Endothelial cell of umbilical vein (primary cell): Measurements from ENCODE around the gene ETV1. TPM values are rescaled to one million over a fixed set of nuclear protein-coding genes. Genes with fewer than 3 reads are reported as not detected.

Source experiments
- BruUV-seq: library from RNA; stranded (reverse); fragments of 400-500 nt; replicated peaks from 2 replicates; lab custom pipeline; 2021; lab: Mats Ljungman, UMichigan
- CTCF ChIA-PET: fragments of 300-600, 350-600 bp; sonication (Branson Sonifier 250); formaldehyde crosslinking; loops from one replicate; lab custom pipeline; 2021; ENCODE audit warnings: antibody characterized with exemption, inconsistent platforms; lab: Charles Lee
- POLR2A ChIA-PET: fragments of 300-600, 350-600 bp; sonication (Branson Sonifier 250); formaldehyde crosslinking; loops from one replicate; lab custom pipeline; 2021; ENCODE audit warnings: antibody characterized with exemption, inconsistent platforms; lab: Charles Lee
- DNase-seq: peaks from one replicate; pipeline ENCODE4 v3.0.0-alpha.2; 2011; ENCODE audit warnings: low read depth, low spot score
- FAIRE-seq: peaks from 2 replicates; lab custom pipeline; 2011; peaks lifted over from hg19 to GRCh38; lab: Jason Lieb, UNC
- H2AFZ ChIP-seq: 2 replicates; pipeline ENCODE4 v1.6.0; 2012; ENCODE audit warnings: low read depth, low read length, control low read depth, inconsistent platforms
- H3K27ac ChIP-seq: 2 replicates; pipeline ENCODE4 v1.5.1; 2011; ENCODE audit warnings: low read depth, mild to moderate bottlenecking, control low read depth, low read length, moderate library complexity; ENCODE audit not compliant: insufficient read depth
- H3K27me3 ChIP-seq, 2 experiments: 2 replicates each; pipeline versions ENCODE4 v1.6.0 to v1.6.1; 2011; ENCODE audit warnings: low read length in 2 of 2, mixed read lengths in 1 of 2; ENCODE audit not compliant: control insufficient read depth in 2 of 2, insufficient read depth in 2 of 2
- H3K36me3 ChIP-seq, 2 experiments: 2 replicates in 1 of 2; 3 replicates in 1 of 2; pipeline ENCODE4 v1.5.1; 2011; ENCODE audit warnings: low read length in 2 of 2, mild to moderate bottlenecking in 1 of 2, moderate library complexity in 1 of 2; ENCODE audit not compliant: control insufficient read depth in 2 of 2, insufficient read depth in 2 of 2; ENCODE audit errors: extremely low read depth in 1 of 2
- H3K4me1 ChIP-seq: 3 replicates; pipeline ENCODE4 v1.5.1; 2011; ENCODE audit warnings: mild to moderate bottlenecking, low read length; ENCODE audit not compliant: control insufficient read depth, insufficient read depth; ENCODE audit errors: extremely low read depth
- H3K4me2 ChIP-seq: 2 replicates; pipeline ENCODE4 v1.6.1; 2011; ENCODE audit warnings: low read length, control low read depth, mixed read lengths; ENCODE audit not compliant: insufficient read depth
- H3K4me3 ChIP-seq, 3 experiments: fragments of 200-600 bp in 1 of 3; sonication (generic), shearing (Covaris generic) in 1 of 3; replicated peaks in 1 of 3; 2 replicates each; pipeline ENCODE4 v1.5.1; 2011 to 2016; ENCODE audit warnings: control low read depth in 3 of 3, low read length in 3 of 3, mild to moderate bottlenecking in 2 of 3, inconsistent platforms in 1 of 3, low read depth in 1 of 3, moderate library complexity in 1 of 3; ENCODE audit not compliant: insufficient read depth in 1 of 3
- H3K79me2 ChIP-seq: 2 replicates; pipeline ENCODE4 v1.6.0; 2012; ENCODE audit warnings: low read length, inconsistent platforms; ENCODE audit not compliant: control insufficient read depth, insufficient read depth
- H3K9ac ChIP-seq: replicated peaks from 2 replicates; pipeline ENCODE3; 2011; ENCODE audit warnings: low read length, control low read depth; ENCODE audit not compliant: insufficient read depth; ENCODE audit errors: extremely low read depth
- H3K9me1 ChIP-seq: replicated peaks from 3 replicates; pipeline ENCODE4 v1.6.0; 2011; ENCODE audit warnings: mild to moderate bottlenecking, low read length; ENCODE audit not compliant: control insufficient read depth, insufficient read depth; ENCODE audit errors: extremely low read depth
- H3K9me3 ChIP-seq: replicated peaks from 2 replicates; pipeline ENCODE4 v1.5.1; 2012; ENCODE audit warnings: low read length, inconsistent platforms; ENCODE audit not compliant: control insufficient read depth, insufficient read depth
- H4K20me1 ChIP-seq: replicated peaks from 2 replicates; pipeline ENCODE3; 2011; ENCODE audit warnings: mild to moderate bottlenecking, low read length; ENCODE audit not compliant: control insufficient read depth, insufficient read depth; ENCODE audit errors: extremely low read depth
- EZH2 ChIP-seq: IDR thresholded peaks from 2 replicates; pipeline ENCODE4 v1.6.1; 2012; ENCODE audit warnings: borderline replicate concordance, low read depth, mild to moderate bottlenecking, moderate library complexity, low read length, inconsistent platforms; ENCODE audit not compliant: severe bottlenecking
- FOS ChIP-seq: IDR thresholded peaks from 2 replicates; pipeline ENCODE4 v1.6.1; 2011; ENCODE audit warnings: mild to moderate bottlenecking, low read length, moderate library complexity, borderline replicate concordance; ENCODE audit not compliant: insufficient read depth
- GATA2 ChIP-seq: IDR thresholded peaks from 2 replicates; pipeline ENCODE4 v1.7.0; 2011; ENCODE audit warnings: low read depth, mild to moderate bottlenecking, moderate library complexity, mixed read lengths, low read length; ENCODE audit not compliant: insufficient read length, insufficient read depth
- JUN ChIP-seq: IDR thresholded peaks from 2 replicates; pipeline ENCODE4 v1.6.1; 2011; ENCODE audit warnings: borderline replicate concordance, low read depth; ENCODE audit not compliant: insufficient read length, insufficient read depth
- MYC ChIP-seq: IDR thresholded peaks from one replicate; pipeline ENCODE4 v1.6.1; 2011; ENCODE audit warnings: mild to moderate bottlenecking, low read depth, low read length
- POLR2A ChIP-seq: IDR thresholded peaks from 2 replicates; pipeline ENCODE4 v1.6.1; 2012; ENCODE audit warnings: low read depth, mild to moderate bottlenecking, control low read depth, low read length
- POLR2AphosphoS5 ChIP-seq: IDR thresholded peaks from 2 replicates; pipeline ENCODE4 v1.6.1; 2012; ENCODE audit warnings: low read depth, mild to moderate bottlenecking, control low read depth, low read length, moderate library complexity; ENCODE audit not compliant: insufficient read depth
- dilution Hi-C: fragments of 300-500 bp; cut with MboI; formaldehyde crosslinking; loops from one replicate; pipeline ENCODE4 v1.15.0; 2019; ENCODE audit warnings: low sequenced_read_pairs; ENCODE audit not compliant: extremely low pct_ligation_motif_present
- intact Hi-C: fragments of 100-400 bp; cut with micrococcal nuclease; formaldehyde crosslinking; loops from one replicate; pipeline ENCODE4 v1.10.0; 2022
- polyA plus RNA-seq, 4 experiments: library from polyadenylated mRNA; depleted of rRNA in 3 of 4; stranded (reverse) in 3 of 4; unstranded in 1 of 4; fragments of >200 nt; gene quantifications; 2 replicates each; pipeline versions ENCODE4 v1.2.1 to v1.2.3, GENCODE V29; 2011 to 2012; ENCODE audit warnings: missing spikeins in 1 of 4
- total RNA-seq: library from RNA; stranded (reverse); gene quantifications from 2 replicates; pipeline ENCODE4 v1.2.3, GENCODE V29; 2021
- TF ChIP-seq, protein P1 (sequence below): IDR thresholded peaks from 2 replicates; pipeline ENCODE4 v1.6.1; 2011; ENCODE audit not compliant: insufficient read depth, insufficient read length
- TF ChIP-seq, protein P2 (sequence below), 2 donors: IDR thresholded peaks; 1 replicate in 1 of 2; 2 replicates in 1 of 2; pipeline ENCODE4 v1.5.1; 2011; ENCODE audit warnings: low read length in 2 of 2, mild to moderate bottlenecking in 2 of 2, moderate library complexity in 2 of 2, control low read depth in 1 of 2, inconsistent platforms in 1 of 2, low read depth in 1 of 2; ENCODE audit not compliant: insufficient read depth in 1 of 2; ENCODE audit errors: extremely low read depth in 1 of 2

The ETV1 gene
- total and polyA plus RNA-seq, 2 donors (not counting 3 experiments of a cell fraction or from before 2014, with no cell fraction given) = 8.4 to 16.6 TPM

- Histone ChIP-seq H3K4me1 (peaks cover 12% of the 10 kb centered on the region), H3K4me3 (no peak overlapping the region), H3K79me2 (no peaks in the 10 kb centered on the region), H3K36me3 (no peaks in the 10 kb centered on the region), H3K4me2 (no peak overlapping the region), H4K20me1 (no peaks in the 10 kb centered on the region), H3K27me3 (no peaks in the 10 kb centered on the region), H3K9me3 (no peaks in the 10 kb centered on the region), H3K9me1 (no peaks in the 10 kb centered on the region), H2AFZ (no peak overlapping the region), H3K27ac (no peak overlapping the region), H3K9ac (no peak overlapping the region)
- CTCF ChIA-PET = no interaction called here
- FAIRE-seq (no peak), DNase-seq (peak; percentile 10)
- TF ChIP-seq MYC (no peak), GATA2 (no peak), EZH2 (no peak), JUN (no peak), POLR2AphosphoS5 (no peak), FOS (no peak), POLR2A (no peak)
- TF ChIP-seq, protein P1, sequence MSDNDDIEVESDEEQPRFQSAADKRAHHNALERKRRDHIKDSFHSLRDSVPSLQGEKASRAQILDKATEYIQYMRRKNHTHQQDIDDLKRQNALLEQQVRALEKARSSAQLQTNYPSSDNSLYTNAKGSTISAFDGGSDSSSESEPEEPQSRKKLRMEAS = no peak
- TF ChIP-seq, protein P2, sequence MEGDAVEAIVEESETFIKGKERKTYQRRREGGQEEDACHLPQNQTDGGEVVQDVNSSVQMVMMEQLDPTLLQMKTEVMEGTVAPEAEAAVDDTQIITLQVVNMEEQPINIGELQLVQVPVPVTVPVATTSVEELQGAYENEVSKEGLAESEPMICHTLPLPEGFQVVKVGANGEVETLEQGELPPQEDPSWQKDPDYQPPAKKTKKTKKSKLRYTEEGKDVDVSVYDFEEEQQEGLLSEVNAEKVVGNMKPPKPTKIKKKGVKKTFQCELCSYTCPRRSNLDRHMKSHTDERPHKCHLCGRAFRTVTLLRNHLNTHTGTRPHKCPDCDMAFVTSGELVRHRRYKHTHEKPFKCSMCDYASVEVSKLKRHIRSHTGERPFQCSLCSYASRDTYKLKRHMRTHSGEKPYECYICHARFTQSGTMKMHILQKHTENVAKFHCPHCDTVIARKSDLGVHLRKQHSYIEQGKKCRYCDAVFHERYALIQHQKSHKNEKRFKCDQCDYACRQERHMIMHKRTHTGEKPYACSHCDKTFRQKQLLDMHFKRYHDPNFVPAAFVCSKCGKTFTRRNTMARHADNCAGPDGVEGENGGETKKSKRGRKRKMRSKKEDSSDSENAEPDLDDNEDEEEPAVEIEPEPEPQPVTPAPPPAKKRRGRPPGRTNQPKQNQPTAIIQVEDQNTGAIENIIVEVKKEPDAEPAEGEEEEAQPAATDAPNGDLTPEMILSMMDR (IDR thresholded peaks at IDR 0.05; ENCODE audit: extremely low read depth in 1 of 2, insufficient read depth in 1 of 2, low read depth in 1 of 2, low read length in 2 of 2) = no peak
- dilution Hi-C loops (no loop called here), intact Hi-C loops (no loop called here)
- BruUV-seq = no TSS peak
- POLR2A ChIA-PET = no interaction called here
Observed at GRCh38 chr7:13911909-13912308, 77.6 kb downstream of the ETV1 start.
